HG02610 (cell line): ENCODE results near the gene RHBDL3.
"Not testable (repeated sequence)": the region's sequence is repeated elsewhere in the genome, so short reads cannot be mapped to it uniquely, and the experiment has no call there.

Experiments
- ATAC-seq: cut with Tn5 transposase; IDR thresholded peaks from one replicate; pipeline ENCODE4 v1.9.1; 2021; ENCODE audit warnings: mild to moderate bottlenecking, moderate library complexity; ENCODE audit not compliant: unreplicated experiment

Gene RHBDL3

DNA sequence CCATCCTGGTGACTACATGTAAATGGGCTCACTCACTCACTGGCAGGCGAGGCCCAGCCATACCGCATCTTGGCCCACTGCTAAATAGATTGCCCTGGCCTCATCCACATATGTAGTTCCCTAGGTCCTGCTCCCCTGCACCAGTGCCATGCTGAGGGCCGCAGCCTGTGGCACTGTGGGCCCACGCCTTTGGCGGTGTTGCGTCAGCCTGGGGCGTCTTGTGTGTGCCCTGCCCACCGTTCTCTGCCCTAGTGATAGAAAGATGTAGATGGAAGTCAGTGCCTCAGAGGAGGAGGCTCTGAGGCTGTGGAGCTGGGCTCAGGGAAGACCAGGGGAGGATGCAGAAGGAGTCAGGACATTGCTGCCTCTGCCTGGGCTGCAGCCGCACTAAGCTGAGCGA is 57.4 kb downstream of the RHBDL3 start:
- no peak for ATAC-seq

DNA sequence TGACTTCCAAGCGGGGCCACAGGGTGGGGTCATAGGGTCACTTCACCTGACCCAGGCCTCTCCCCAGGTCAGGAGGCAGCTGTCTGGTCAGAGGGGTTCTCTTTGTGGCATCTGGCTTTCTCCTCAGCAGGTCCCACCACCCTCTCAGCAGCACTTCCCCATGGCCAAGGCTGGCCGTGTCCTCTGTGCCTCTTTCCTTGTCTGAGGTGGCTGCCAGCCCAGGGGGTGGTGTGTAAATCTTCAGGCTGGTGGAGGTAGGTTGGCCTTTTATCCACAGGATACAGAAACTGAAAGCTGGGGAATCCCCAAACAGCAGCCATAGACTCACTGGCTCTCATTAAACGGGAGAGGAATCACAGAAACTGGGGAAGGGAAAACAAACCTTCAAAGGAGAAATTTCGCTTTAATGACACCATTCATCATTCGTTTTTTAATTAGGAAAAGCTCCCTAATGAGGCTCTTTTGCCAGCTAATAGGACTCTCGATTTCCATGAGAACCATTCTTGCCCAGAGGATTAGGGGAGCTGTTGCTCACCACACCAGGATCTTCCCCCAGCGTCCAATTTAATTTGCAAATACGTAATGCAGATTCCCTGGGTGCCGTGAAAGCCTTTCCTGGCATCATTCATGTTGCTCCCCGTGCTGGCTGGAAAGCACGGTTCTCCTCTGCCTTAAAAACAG is 58.3 kb downstream of the RHBDL3 start:
- no peak for ATAC-seq

DNA sequence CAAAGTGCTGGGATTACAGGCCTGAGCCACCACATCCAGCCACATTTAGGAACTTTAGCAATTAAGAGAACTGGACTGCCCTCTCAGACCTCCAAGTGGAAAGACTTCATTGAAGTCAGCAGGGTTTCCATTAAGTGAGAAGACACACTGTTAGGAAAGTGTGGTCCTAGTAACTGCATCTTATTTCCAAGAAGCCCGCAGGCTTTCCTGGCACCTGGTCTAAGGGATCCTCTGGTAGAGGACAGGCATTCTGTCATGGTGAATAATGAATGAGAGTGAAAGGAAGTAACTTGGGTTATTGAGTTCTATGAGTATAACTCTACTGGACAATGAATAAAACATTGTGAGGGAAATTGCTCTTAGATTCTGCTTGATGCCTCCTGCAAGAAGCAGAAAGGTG is 62.3 kb downstream of the RHBDL3 start:
- ATAC-seq = no peak

DNA sequence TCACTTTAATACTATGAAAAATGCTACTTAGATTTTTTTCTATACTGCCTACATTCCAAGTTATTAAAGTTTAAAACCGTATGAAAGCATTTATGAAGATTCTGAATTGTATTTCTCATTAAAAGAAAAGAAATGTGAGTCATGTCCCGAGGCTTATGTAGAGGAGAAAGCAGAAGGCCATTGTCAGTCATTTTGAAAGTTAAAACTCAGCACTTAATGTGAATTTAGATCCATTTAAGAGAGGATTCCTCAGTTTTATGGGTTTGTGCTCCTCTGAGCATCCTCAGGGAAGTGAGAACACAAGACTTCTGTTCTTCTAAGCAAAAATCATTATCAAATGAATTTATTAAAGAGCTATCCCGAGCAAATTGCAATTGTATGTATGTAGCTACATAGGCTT is 64.5 kb downstream of the RHBDL3 start:
- ATAC-seq = no peak

- no peak for ATAC-seq
These were observed 65.8 kb downstream of the RHBDL3 start for GRCh38 chr17:32331243-32332040.

GRCh38 chr17:32333187-32333586 is 67.6 kb downstream of the RHBDL3 start:
- no peak for ATAC-seq

GRCh38 chr17:32335046-32335445 is 69.4 kb downstream of the RHBDL3 start:
- no peak for ATAC-seq

DNA sequence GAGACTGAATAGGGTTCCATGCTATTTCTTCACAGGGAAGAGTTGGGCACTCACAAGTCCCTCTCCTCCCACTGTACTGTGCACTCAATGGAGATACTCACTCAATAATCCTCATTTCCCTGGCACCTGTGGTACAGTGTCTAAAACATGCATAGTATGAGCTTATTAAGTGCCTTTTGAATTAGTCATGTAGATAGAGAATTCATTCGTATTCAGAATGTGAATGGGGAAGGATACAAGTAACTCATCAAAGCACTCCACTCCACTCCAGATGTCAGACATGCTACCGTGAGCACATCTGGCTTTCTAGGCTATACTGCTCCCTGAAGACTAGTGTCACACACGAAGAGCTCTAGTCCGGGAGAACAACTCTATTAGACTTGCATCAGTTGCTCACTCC is 70.1 kb downstream of the RHBDL3 start:
- no peak for ATAC-seq

DNA sequence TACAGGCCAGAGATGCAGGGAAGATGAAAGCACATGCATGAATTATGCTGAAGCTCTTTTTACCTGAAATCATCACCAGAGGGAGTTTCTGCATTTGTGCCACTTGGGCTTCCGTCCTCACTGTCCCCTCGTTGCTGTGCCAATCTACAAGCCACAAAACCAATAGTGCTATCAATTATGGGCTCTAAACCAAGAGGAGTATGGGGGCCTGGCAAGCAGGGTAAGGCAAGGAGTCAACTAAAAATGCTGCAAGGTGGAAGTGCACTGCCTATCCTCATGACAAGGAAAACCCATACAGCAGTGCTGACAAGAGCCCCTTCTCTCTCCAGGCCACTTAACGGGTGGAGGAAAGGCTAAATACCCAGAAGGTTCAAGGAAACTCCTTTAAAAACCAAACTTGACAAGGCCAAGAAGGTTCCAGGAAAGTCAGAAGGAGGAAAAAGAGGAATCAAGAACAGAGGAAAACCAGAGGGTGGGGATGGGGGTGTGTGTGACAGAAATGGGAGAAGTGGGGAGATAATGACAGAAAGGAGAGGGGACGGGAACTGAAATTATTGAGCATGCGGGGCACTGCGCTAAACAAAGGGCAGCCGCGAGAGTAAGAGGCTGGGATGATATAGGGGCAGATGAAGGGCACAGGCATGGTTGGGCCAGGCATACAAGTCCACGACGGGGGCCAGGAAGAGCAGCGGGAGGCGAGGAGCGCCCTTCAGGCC is 75.7 kb downstream of the RHBDL3 start:
- ATAC-seq = no peak

DNA sequence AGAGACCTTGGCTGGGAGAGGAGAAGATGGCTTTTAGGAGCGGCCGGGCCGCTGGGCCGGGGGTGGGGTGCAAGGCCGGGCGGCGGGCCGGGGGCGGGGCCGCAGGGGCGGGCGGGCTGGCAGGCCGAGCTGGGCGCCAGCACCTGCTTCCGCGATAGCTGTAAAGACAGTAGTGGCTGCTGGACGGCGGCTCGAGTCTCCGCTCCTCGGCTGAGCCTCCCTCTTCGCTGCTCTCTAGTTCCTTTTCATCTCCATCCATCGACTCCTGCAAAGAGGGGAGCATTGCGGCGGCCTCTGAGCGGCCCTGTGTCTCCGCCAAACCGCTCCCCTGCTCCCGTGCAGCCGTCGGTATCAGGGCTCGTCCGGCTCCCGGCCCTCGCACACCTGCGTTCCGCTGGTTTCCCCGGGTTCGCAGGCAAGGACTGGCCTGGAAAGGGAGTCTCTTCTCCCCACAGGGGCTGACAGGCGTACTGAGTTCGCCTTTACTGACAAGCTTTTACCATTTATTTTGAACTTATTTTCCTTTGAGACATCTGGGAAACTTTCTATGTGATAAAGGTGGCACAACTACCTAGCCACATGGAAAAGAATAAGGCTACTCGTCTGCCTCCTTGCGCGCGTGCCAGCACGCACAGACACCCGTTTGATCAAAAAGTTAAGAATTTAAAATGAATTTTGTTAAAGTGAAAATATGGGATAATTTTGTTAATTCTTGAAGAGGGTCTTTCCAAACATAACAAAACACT is 76.4 kb downstream of the RHBDL3 start, which contains the start of gene C17orf75:
Gene C17orf75, minus strand, starts transcription at position 317 of the 746 bp plus-strand sequence. Its CDS starts 34 bp downstream, at position 283.
- peak; percentile 83 for ATAC-seq

GRCh38 chr17:32342603-32343325 is 77.1 kb downstream of the RHBDL3 start:
- ATAC-seq = no peak

DNA sequence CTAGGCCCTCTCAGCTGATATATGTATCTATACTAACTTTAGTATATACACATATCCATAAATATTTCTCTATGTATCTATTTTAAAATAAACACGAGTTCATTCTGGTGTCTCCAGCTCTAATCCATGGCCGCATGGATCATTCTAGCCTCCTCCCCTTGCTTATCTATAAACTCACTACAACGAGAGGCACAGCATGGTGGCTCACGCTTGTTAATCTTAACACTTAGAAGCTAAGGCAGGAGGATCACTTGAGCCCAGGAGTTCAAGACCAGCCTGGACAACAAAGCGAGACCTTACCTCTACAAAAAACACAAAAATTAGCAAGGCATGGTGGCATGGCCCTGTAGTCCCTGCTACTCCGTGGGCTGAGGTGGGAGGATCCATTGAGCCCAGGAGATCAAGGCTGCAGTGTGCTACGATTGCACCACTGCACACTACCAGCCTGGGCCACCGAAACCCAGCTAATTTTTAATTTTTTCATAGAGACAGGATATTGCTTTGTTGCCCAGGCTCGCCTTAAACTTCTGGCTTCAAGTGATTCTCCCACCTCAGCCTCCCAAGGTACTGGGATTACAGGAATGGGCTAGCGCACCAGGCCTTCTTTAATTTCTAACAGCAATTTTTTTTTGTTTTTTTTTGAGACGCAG is 80.4 kb downstream of the RHBDL3 start:
- ATAC-seq = no peak

GRCh38 chr17:32348483-32348800 is 82.8 kb downstream of the RHBDL3 start:
- no peak for ATAC-seq

DNA sequence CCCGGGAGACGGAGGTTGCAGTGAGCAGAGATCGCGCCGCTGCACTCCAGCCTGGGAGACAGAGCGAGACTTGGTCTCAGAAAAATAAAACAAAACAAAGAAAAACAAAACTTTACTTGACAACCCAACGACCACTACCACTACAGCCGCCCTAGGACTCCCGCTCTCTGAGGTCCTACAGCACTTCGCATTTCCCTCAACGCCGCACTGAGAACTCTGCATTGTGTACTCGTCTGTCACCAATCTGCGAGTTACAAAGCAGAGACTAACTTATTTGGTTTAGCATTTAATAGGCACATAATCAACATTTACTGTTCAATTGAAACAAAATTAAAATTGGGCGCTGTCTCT is 83.8 kb downstream of the RHBDL3 start:
- no peak for ATAC-seq

GRCh38 chr17:32349854-32350665 is 84.4 kb downstream of the RHBDL3 start, which contains the start of gene ZNF207:
Gene ZNF207 (plus strand): TSS chr17:32350157. CDS start chr17:32350286, 129 bp downstream.
- ATAC-seq = peak; percentile 91

- ATAC-seq = peak; percentile 33
These were observed 85.2 kb downstream of the RHBDL3 start for GRCh38 chr17:32350666-32351418.

GRCh38 chr17:32352734-32353133 is 87.1 kb downstream of the RHBDL3 start:
- not testable (repeated sequence) for ATAC-seq

- ATAC-seq = no peak
These were observed 90.2 kb downstream of the RHBDL3 start for GRCh38 chr17:32355649-32356377.
